CD4-positive, alpha-beta T cell (primary cell): ENCODE results near the gene JOSD2. TPM values are rescaled to one million over a fixed set of nuclear protein-coding genes. Genes with fewer than 3 reads are reported as not detected.

Experiments used
- ATAC-seq: fragments of 200-7000 bp; cut with Tn5 transposase; one replicate; pipeline ENCODE4 v1.10.0; 2022; ENCODE audit warnings: mild to moderate bottlenecking; ENCODE audit not compliant: poor library complexity
- CTCF ChIA-PET: fragments of 350-600 bp; sonication (Branson Sonifier 250); formaldehyde crosslinking; loops from one replicate; lab custom pipeline; 2021; ENCODE audit warnings: antibody characterized with exemption, inconsistent platforms; lab: Charles Lee
- POLR2A ChIA-PET: fragments of 350-600 bp; sonication (Branson Sonifier 250); formaldehyde crosslinking; loops from one replicate; lab custom pipeline; 2021; ENCODE audit warnings: antibody characterized with exemption, inconsistent platforms; lab: Charles Lee
- DNase-seq, 14 experiments: peaks; one replicate each; pipeline ENCODE4 v3.0.0-alpha.2; 2013 to 2020; ENCODE audit warnings: mixed read lengths in 2 of 14
- H3K27ac ChIP-seq, 2 donors: one replicate each; pipeline versions ENCODE4 v1.5.1 to v1.7.0; 2013; ENCODE audit warnings: low read length in 2 of 2, low read depth in 1 of 2, mild to moderate bottlenecking in 1 of 2
- H3K27me3 ChIP-seq, 2 experiments: 1 replicate in 1 of 2; 2 replicates in 1 of 2; pipeline versions ENCODE4 v1.6.1 to v1.7.0; 2013; ENCODE audit warnings: low read length in 2 of 2, control low read depth in 1 of 2, mild to moderate bottlenecking in 1 of 2, moderate library complexity in 1 of 2; ENCODE audit not compliant: insufficient read depth in 2 of 2, control insufficient read depth in 1 of 2
- H3K36me3 ChIP-seq: one replicate; pipeline ENCODE4 v1.6.1; 2013; ENCODE audit warnings: low read length, control low read depth; ENCODE audit not compliant: insufficient read depth
- H3K4me1 ChIP-seq: one replicate; pipeline ENCODE4 v1.6.1; 2013; ENCODE audit warnings: low read length, control low read depth; ENCODE audit not compliant: insufficient read depth
- H3K4me3 ChIP-seq: one replicate; pipeline ENCODE4 v1.5.1; 2013; ENCODE audit warnings: mild to moderate bottlenecking, low read length, moderate library complexity
- H3K9me3 ChIP-seq, 2 experiments: 1 replicate in 1 of 2; 2 replicates in 1 of 2; pipeline versions ENCODE4 v1.6.1 to v1.7.0; 2013; ENCODE audit warnings: low read length in 2 of 2, mild to moderate bottlenecking in 2 of 2, control low read depth in 1 of 2, moderate library complexity in 1 of 2; ENCODE audit not compliant: control insufficient read depth in 1 of 2, insufficient read depth in 1 of 2
- H3K27ac Mint-ChIP-seq: one replicate; pipeline ENCODE4 v1.8.0; 2020; ENCODE audit warnings: mixed read lengths
- H3K27me3 Mint-ChIP-seq: one replicate; pipeline ENCODE4 v1.8.0; 2021; ENCODE audit warnings: mixed read lengths
- H3K36me3 Mint-ChIP-seq: one replicate; pipeline ENCODE4 v1.8.0; 2021; ENCODE audit warnings: low read depth, mixed read lengths
- H3K4me1 Mint-ChIP-seq: one replicate; pipeline ENCODE4 v1.8.0; 2021; ENCODE audit warnings: low read depth, mixed read lengths
- H3K4me3 Mint-ChIP-seq: one replicate; pipeline ENCODE4 v1.8.0; 2020; ENCODE audit warnings: mild to moderate bottlenecking, mixed read lengths
- H3K9me3 Mint-ChIP-seq: one replicate; pipeline ENCODE4 v1.8.0; 2020; ENCODE audit warnings: mixed read lengths
- intact Hi-C, 2 experiments: fragments of 100-400 bp; cut with DNase I in 1 of 2; cut with micrococcal nuclease in 1 of 2; formaldehyde crosslinking; loops; one replicate each; pipeline versions ENCODE4 v1.15.1 to v1.9.0; 2023 to 2025; cut with DNase I, micrococcal nuclease
- total RNA-seq, 174 experiments: library from RNA in 2 of 174; stranded (reverse) in 2 of 174; gene quantifications; one replicate each; pipeline ENCODE4 v1.2.3 and lab custom pipeline; 2021 to 2026
- TF ChIP-seq, protein P1 (sequence below): fragments of 200-600 bp; IDR thresholded peaks from one replicate; pipeline ENCODE4 v1.8.0; 2022; ENCODE audit warnings: antibody characterized with exemption, mild to moderate bottlenecking

Gene JOSD2
- total RNA-seq, 2 experiments from 2014 or later: 11.7 to 11.9 TPM

DNA sequence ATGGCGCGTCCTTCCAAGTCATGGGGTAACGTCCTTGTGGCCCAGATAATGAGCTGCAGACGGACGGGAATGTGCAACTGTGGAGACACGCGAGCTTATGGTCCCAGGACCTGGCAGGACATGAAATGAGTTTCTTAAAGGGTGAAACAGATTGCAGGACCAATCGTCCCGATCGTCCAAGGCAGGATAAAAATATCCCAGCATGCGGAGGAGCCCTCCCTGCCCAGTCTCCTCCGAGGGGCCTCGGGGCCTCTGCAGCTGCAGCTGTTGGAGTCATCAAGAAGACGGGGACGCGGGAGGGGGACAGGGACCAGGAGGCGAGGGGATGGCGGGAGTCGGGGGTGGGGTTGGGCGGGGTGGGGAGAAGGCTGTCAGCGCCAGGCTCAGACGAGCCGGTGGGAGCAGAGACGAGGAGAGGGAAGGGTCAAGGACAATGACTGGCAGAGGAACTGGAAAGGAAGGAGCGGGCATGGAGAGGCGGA lies 20.0 kb downstream of the JOSD2 start:
- no peak overlapping the region for H3K27ac Mint-ChIP-seq

DNA sequence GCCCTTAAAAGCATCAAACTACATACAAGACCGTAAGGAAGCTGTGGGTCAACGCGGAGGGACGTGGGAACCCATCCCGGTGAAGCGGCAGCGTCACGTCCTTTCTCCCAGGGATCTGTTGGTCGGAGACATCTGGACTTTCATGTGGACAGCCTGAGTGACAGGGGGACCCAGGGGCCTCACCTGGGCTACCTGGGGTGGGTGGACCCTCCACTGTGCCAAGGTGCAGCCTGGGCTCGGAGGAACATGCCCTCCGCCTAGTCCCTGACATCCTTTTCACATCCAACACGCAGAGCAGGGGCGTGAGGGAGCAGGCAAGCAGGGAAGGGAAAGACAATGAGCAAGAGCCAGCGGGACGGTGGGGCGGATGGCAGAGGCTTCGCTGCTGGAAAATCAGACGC lies 20.6 kb downstream of the JOSD2 start:
- H3K9me3 Mint-ChIP-seq: no peaks in the 10 kb centered on the region
- TF ChIP-seq, protein P1, sequence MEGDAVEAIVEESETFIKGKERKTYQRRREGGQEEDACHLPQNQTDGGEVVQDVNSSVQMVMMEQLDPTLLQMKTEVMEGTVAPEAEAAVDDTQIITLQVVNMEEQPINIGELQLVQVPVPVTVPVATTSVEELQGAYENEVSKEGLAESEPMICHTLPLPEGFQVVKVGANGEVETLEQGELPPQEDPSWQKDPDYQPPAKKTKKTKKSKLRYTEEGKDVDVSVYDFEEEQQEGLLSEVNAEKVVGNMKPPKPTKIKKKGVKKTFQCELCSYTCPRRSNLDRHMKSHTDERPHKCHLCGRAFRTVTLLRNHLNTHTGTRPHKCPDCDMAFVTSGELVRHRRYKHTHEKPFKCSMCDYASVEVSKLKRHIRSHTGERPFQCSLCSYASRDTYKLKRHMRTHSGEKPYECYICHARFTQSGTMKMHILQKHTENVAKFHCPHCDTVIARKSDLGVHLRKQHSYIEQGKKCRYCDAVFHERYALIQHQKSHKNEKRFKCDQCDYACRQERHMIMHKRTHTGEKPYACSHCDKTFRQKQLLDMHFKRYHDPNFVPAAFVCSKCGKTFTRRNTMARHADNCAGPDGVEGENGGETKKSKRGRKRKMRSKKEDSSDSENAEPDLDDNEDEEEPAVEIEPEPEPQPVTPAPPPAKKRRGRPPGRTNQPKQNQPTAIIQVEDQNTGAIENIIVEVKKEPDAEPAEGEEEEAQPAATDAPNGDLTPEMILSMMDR: no peak
- H3K27me3 Mint-ChIP-seq: no peaks in the 10 kb centered on the region
- ATAC-seq: no peak
- peaks cover 25% of the 10 kb centered on the region for H3K4me1 ChIP-seq
- ChIA-PET CTCF (no interaction called here), POLR2A (no interaction called here)
- DNase-seq: no peak
- peaks cover 0 to 3% of the 10 kb centered on the region in 2 experiments for H3K9me3 ChIP-seq
- no peak overlapping the region for H3K4me3 ChIP-seq
- intact Hi-C loops: no loop called here
- H3K4me1 Mint-ChIP-seq: peaks cover 42% of the 10 kb centered on the region
- no peak overlapping the region for H3K4me3 Mint-ChIP-seq
- H3K36me3 ChIP-seq: no peaks in the 10 kb centered on the region
- H3K27me3 ChIP-seq: no peaks in the 10 kb centered on the region
- peaks cover 26% of the 10 kb centered on the region for H3K36me3 Mint-ChIP-seq
- H3K27ac Mint-ChIP-seq: no peak overlapping the region
- no peak overlapping the region for H3K27ac ChIP-seq

More for the DNA sequence above, 20.0 kb downstream of the JOSD2 start:
- H3K36me3 ChIP-seq: no peaks in the 10 kb centered on the region
- H3K4me3 ChIP-seq: no peak overlapping the region
- intact Hi-C loops: no loop called here
- peaks cover 25% of the 10 kb centered on the region for H3K4me1 ChIP-seq
- POLR2A ChIA-PET: no interaction called here
- Mint-ChIP-seq H3K4me1 (peaks cover 42% of the 10 kb centered on the region), H3K9me3 (no peaks in the 10 kb centered on the region), H3K27me3 (no peaks in the 10 kb centered on the region), H3K4me3 (no peak overlapping the region), H3K36me3 (peaks cover 21% of the 10 kb centered on the region)
- no peak overlapping the region for H3K27ac ChIP-seq
- ATAC-seq (no peak), DNase-seq (peak in 1 of 14 experiments; percentile 14)
- TF ChIP-seq, protein P1: no peak
- CTCF ChIA-PET: no interaction called here
- H3K9me3 ChIP-seq: peaks cover 0 to 3% of the 10 kb centered on the region in 2 experiments
- no peaks in the 10 kb centered on the region for H3K27me3 ChIP-seq

DNA sequence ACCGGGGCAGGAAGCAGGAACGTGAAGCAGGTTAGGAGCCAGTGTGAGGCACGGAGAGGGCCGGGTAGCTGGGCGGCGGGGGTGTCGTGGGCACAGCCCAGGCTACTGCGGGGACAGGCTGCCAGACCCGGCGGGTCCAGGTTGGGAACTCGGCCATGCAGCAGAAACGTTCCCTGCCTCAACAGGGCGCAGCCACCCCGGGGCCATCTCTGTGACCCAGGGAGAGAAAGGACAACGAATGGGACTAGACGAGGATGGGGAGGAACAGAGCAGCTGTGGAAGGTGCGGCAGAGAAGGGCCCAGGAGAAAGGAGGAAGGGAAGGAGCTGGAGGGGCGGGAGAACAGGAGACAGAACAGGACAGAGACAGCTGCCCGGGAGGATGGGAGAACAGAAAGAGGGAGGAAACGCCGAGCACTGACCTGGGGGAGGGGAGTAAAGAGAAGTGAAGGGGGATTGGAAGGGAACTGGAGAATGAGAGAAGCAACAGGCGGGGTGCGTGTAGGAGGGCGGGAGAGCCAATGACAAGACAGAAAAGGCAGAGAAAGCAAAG lies 21.5 kb downstream of the JOSD2 start:
- no peaks in the 10 kb centered on the region for H3K36me3 ChIP-seq
- CTCF ChIA-PET: no interaction called here
- H3K27me3 ChIP-seq: no peaks in the 10 kb centered on the region
- Mint-ChIP-seq H3K4me3 (no peak overlapping the region), H3K4me1 (peaks cover 42% of the 10 kb centered on the region), H3K27me3 (no peaks in the 10 kb centered on the region), H3K36me3 (peaks cover 35% of the 10 kb centered on the region), H3K9me3 (no peaks in the 10 kb centered on the region), H3K27ac (no peak overlapping the region)
- intact Hi-C loops: no loop called here
- no peak overlapping the region for H3K27ac ChIP-seq
- TF ChIP-seq, protein P1: no peak
- H3K9me3 ChIP-seq: peaks cover 0 to 3% of the 10 kb centered on the region in 2 experiments
- POLR2A ChIA-PET: no interaction called here
- H3K4me3 ChIP-seq: no peak overlapping the region
- DNase-seq (no peak), ATAC-seq (no peak)
- peaks cover 25% of the 10 kb centered on the region for H3K4me1 ChIP-seq
